ENCODE measurements around the gene MAZ. TPM values are rescaled to one million over a fixed set of nuclear protein-coding genes. Genes with fewer than 3 reads are reported as not detected.

Gene MAZ
- total RNA-seq, 6 experiments from 2014 or later: 148 to 178 (median 165) TPM

GRCh38 chr16:29857133-29857760 lies 50.9 kb downstream of the MAZ start:
- H3K36me3 Mint-ChIP-seq (ENCODE audit: low read depth): peaks cover 17% of the 10 kb centered on the region
- H3K4me1 Mint-ChIP-seq (ENCODE audit: low read depth): peaks cover 36% of the 10 kb centered on the region
- no peak for TF ChIP-seq CTCF (IDR thresholded peaks at IDR 0.05)
- peaks cover 5% of the 10 kb centered on the region for H3K27me3 Mint-ChIP-seq (ENCODE audit: insufficient read depth)
- peak overlapping the region; percentile 13 for H3K4me3 Mint-ChIP-seq
- H3K27ac Mint-ChIP-seq: peak overlapping the region; percentile 80
- H3K9me3 Mint-ChIP-seq: no peaks in the 10 kb centered on the region
- peak; percentile 78 for DNase-seq

- H3K36me3 Mint-ChIP-seq (ENCODE audit: low read depth): peaks cover 21% of the 10 kb centered on the region
- no peak for TF ChIP-seq CTCF (IDR thresholded peaks at IDR 0.05)
- no peaks in the 10 kb centered on the region for H3K9me3 Mint-ChIP-seq
- DNase-seq: no peak
- H3K4me3 Mint-ChIP-seq: no peak overlapping the region
- H3K27me3 Mint-ChIP-seq (ENCODE audit: insufficient read depth): peaks cover 5% of the 10 kb centered on the region
- peaks cover 37% of the 10 kb centered on the region for H3K4me1 Mint-ChIP-seq (ENCODE audit: low read depth)
- no peak overlapping the region for H3K27ac Mint-ChIP-seq
Observed at GRCh38 chr16:29858149-29858849, 52.0 kb downstream of the MAZ start.

- no peak overlapping the region for H3K4me3 Mint-ChIP-seq
Observed at GRCh38 chr16:29858974-29859373, 52.6 kb downstream of the MAZ start.

GRCh38 chr16:29860218-29860617 lies 53.9 kb downstream of the MAZ start:
- Mint-ChIP-seq H3K9me3 (no peaks in the 10 kb centered on the region), H3K4me1 (ENCODE audit: low read depth) (peaks cover 37% of the 10 kb centered on the region), H3K27ac (no peak overlapping the region), H3K4me3 (no peak overlapping the region), H3K27me3 (ENCODE audit: insufficient read depth) (peaks cover 5% of the 10 kb centered on the region), H3K36me3 (ENCODE audit: low read depth) (peaks cover 21% of the 10 kb centered on the region)
- no peak for DNase-seq
- no peak for TF ChIP-seq CTCF (IDR thresholded peaks at IDR 0.05)

More at GRCh38 chr16:29858974-29859373, 52.6 kb downstream of the MAZ start:
- H3K36me3 Mint-ChIP-seq (ENCODE audit: low read depth): peaks cover 21% of the 10 kb centered on the region
- peaks cover 5% of the 10 kb centered on the region for H3K27me3 Mint-ChIP-seq (ENCODE audit: insufficient read depth)
- no peaks in the 10 kb centered on the region for H3K9me3 Mint-ChIP-seq
- no peak for TF ChIP-seq CTCF (IDR thresholded peaks at IDR 0.05)
- H3K27ac Mint-ChIP-seq: no peak overlapping the region
- DNase-seq: no peak
- peaks cover 37% of the 10 kb centered on the region for H3K4me1 Mint-ChIP-seq (ENCODE audit: low read depth)

Other genes starting within 250 kb of the MAZ start
- under 1 TPM in 5 of 6 experiments, not detected in 1; 0.06 to 0.20 (median 0.12) TPM for gene SPN, start 143.3 kb upstream of the MAZ start, total RNA-seq (2021; fragmentation: NEBNext Ultra II Directional; extraction: Animal tissue kit (Norgen Biotek cat#: 25700))
- 10 to 100 TPM in 3 of 6 experiments, 1 to 10 TPM in 3; 3.0 to 12.4 (median 10.3) TPM for gene QPRT, start 127.3 kb upstream of the MAZ start, total RNA-seq (2021; fragmentation: NEBNext Ultra II Directional; extraction: Animal tissue kit (Norgen Biotek cat#: 25700))
- not detected for gene C16orf54, start 60.5 kb upstream of the MAZ start, total RNA-seq (2021; fragmentation: NEBNext Ultra II Directional; extraction: Animal tissue kit (Norgen Biotek cat#: 25700))
- not detected for gene ZG16, start 28.3 kb upstream of the MAZ start, total RNA-seq (2021; fragmentation: NEBNext Ultra II Directional; extraction: Animal tissue kit (Norgen Biotek cat#: 25700))
- 10 to 100 TPM; 26.4 to 50.3 (median 48.9) TPM for gene KIF22, start 15.8 kb upstream of the MAZ start, total RNA-seq (2021; fragmentation: NEBNext Ultra II Directional; extraction: Animal tissue kit (Norgen Biotek cat#: 25700))
- gene PRRT2, start 5.7 kb downstream of the MAZ start, total RNA-seq (2021; fragmentation: NEBNext Ultra II Directional; extraction: Animal tissue kit (Norgen Biotek cat#: 25700)): 1 to 10 TPM; 2.9 to 4.3 (median 3.6) TPM
- gene PAGR1, start 9.6 kb downstream of the MAZ start, total RNA-seq (2021; fragmentation: NEBNext Ultra II Directional; extraction: Animal tissue kit (Norgen Biotek cat#: 25700)): 10 to 100 TPM; 12.9 to 19.2 (median 17.7) TPM
- gene MVP, start 13.9 kb downstream of the MAZ start, total RNA-seq (2021; fragmentation: NEBNext Ultra II Directional; extraction: Animal tissue kit (Norgen Biotek cat#: 25700)): 100 to 1,000 TPM; 234 to 296 (median 268) TPM
- gene CDIPT, start 56.7 kb downstream of the MAZ start, total RNA-seq (2021; fragmentation: NEBNext Ultra II Directional; extraction: Animal tissue kit (Norgen Biotek cat#: 25700)): 100 to 1,000 TPM in 3 of 6 experiments, 10 to 100 TPM in 3; 82.6 to 115 (median 94.7) TPM
- 1 to 10 TPM; 1.5 to 4.5 (median 3.9) TPM for gene SEZ6L2, start 93.0 kb downstream of the MAZ start, total RNA-seq (2021; fragmentation: NEBNext Ultra II Directional; extraction: Animal tissue kit (Norgen Biotek cat#: 25700))
- gene ASPHD1, start 94.0 kb downstream of the MAZ start, total RNA-seq (2021; fragmentation: NEBNext Ultra II Directional; extraction: Animal tissue kit (Norgen Biotek cat#: 25700)): 10 to 100 TPM in 4 of 6 experiments, 1 to 10 TPM in 2; 5.1 to 15.9 (median 14.1) TPM
- gene KCTD13, start 119.7 kb downstream of the MAZ start, total RNA-seq (2021; fragmentation: NEBNext Ultra II Directional; extraction: Animal tissue kit (Norgen Biotek cat#: 25700)): 10 to 100 TPM; 13.9 to 17.0 (median 16.1) TPM
- 100 to 1,000 TPM; 105 to 122 (median 110) TPM for gene TMEM219, start 155.6 kb downstream of the MAZ start, total RNA-seq (2021; fragmentation: NEBNext Ultra II Directional; extraction: Animal tissue kit (Norgen Biotek cat#: 25700))
- gene TAOK2, start 167.3 kb downstream of the MAZ start, total RNA-seq (2021; fragmentation: NEBNext Ultra II Directional; extraction: Animal tissue kit (Norgen Biotek cat#: 25700)): 10 to 100 TPM; 50.4 to 56.9 (median 53.0) TPM
- 10 to 100 TPM in 5 of 6 experiments, 1 to 10 TPM in 1; 9.8 to 14.4 (median 13.4) TPM for gene HIRIP3, start 189.1 kb downstream of the MAZ start, total RNA-seq (2021; fragmentation: NEBNext Ultra II Directional; extraction: Animal tissue kit (Norgen Biotek cat#: 25700))
- gene INO80E, start 189.7 kb downstream of the MAZ start, total RNA-seq (2021; fragmentation: NEBNext Ultra II Directional; extraction: Animal tissue kit (Norgen Biotek cat#: 25700)): 10 to 100 TPM; 61.0 to 77.4 (median 73.8) TPM
- under 1 TPM in 2 of 6 experiments, not detected in 4; 0.19 to 0.30 TPM for gene DOC2A, start 204.5 kb downstream of the MAZ start, total RNA-seq (2021; fragmentation: NEBNext Ultra II Directional; extraction: Animal tissue kit (Norgen Biotek cat#: 25700))
- not detected for gene C16orf92, start 216.7 kb downstream of the MAZ start, total RNA-seq (2021; fragmentation: NEBNext Ultra II Directional; extraction: Animal tissue kit (Norgen Biotek cat#: 25700))
- gene TLCD3B, start 224.7 kb downstream of the MAZ start, total RNA-seq (2021; fragmentation: NEBNext Ultra II Directional; extraction: Animal tissue kit (Norgen Biotek cat#: 25700)): under 1 TPM in 4 of 6 experiments, not detected in 2; 0.28 to 0.39 (median 0.33) TPM